GM19240 (cell line): ENCODE measurements around the gene WDR70.
"Not testable (repeated sequence)": the region's sequence is repeated elsewhere in the genome, so short reads cannot be mapped to it uniquely, and the experiment has no call there.

ENCODE experiments used
- DNase-seq: peaks from one replicate; pipeline ENCODE4 v3.0.0; 2011; ENCODE audit warnings: low spot score; ENCODE audit not compliant: insufficient read length

The WDR70 gene

GRCh38 chr5:37755581-37755980, 376.5 kb downstream of the WDR70 start:
- DNase-seq: no peak

GRCh38 chr5:37756248-37756647, 377.1 kb downstream of the WDR70 start:
- DNase-seq: no peak

GRCh38 chr5:37757980-37758582, 379.0 kb downstream of the WDR70 start:
- no peak for DNase-seq

GRCh38 chr5:37767251-37767650, 388.1 kb downstream of the WDR70 start:
- DNase-seq: no peak

GRCh38 chr5:37767961-37768360, 388.8 kb downstream of the WDR70 start:
- no peak for DNase-seq

GRCh38 chr5:37768371-37768770, 389.3 kb downstream of the WDR70 start:
- DNase-seq: no peak

- no peak for DNase-seq
Observed at GRCh38 chr5:37769108-37769507, 390.0 kb downstream of the WDR70 start.

- DNase-seq: no peak
Observed at GRCh38 chr5:37769840-37770239, 390.7 kb downstream of the WDR70 start.

- DNase-seq: no peak
Observed at GRCh38 chr5:37770786-37771185, 391.7 kb downstream of the WDR70 start.

GRCh38 chr5:37771203-37771611, 392.1 kb downstream of the WDR70 start:
- DNase-seq: no peak

- DNase-seq: no peak
Observed at GRCh38 chr5:37771731-37772130, 392.6 kb downstream of the WDR70 start.

- no peak for DNase-seq
Observed at GRCh38 chr5:37772255-37772654, 393.1 kb downstream of the WDR70 start.

- DNase-seq: no peak
Observed at GRCh38 chr5:37773809-37774208, 394.7 kb downstream of the WDR70 start.

- DNase-seq: no peak
Observed at GRCh38 chr5:37774912-37775483, 395.9 kb downstream of the WDR70 start.

GRCh38 chr5:37776826-37777225, 397.7 kb downstream of the WDR70 start:
- DNase-seq: no peak

- no peak for DNase-seq
Observed at GRCh38 chr5:37777432-37778130, 398.5 kb downstream of the WDR70 start.

GRCh38 chr5:37781409-37781808, 402.3 kb downstream of the WDR70 start:
- not testable (repeated sequence) for DNase-seq

GRCh38 chr5:37786416-37786815, 407.3 kb downstream of the WDR70 start:
- DNase-seq: no peak

GRCh38 chr5:37786862-37787519, 407.9 kb downstream of the WDR70 start:
- DNase-seq: no peak

GRCh38 chr5:37787742-37788141, 408.6 kb downstream of the WDR70 start:
- no peak for DNase-seq

- DNase-seq: no peak
Observed at GRCh38 chr5:37789991-37790390, 410.9 kb downstream of the WDR70 start.

- DNase-seq: no peak
Observed at GRCh38 chr5:37791321-37791720, 412.2 kb downstream of the WDR70 start.
